Activated naive CD4-positive, alpha-beta T cell treated with anti-CD3 and anti-CD28 coated beads for 36 hours (primary cell): ENCODE measurements around the gene SAP30. TPM values are rescaled to one million over a fixed set of nuclear protein-coding genes. Genes with fewer than 3 reads are reported as not detected.

ENCODE experiments used
- CTCF ChIA-PET: fragments of 350-600 bp; sonication (Branson Sonifier 250); formaldehyde crosslinking; loops from one replicate; lab custom pipeline; 2021; ENCODE audit warnings: antibody characterized with exemption; lab: Charles Lee
- DNase-seq: peaks from one replicate; pipeline ENCODE4 v3.0.0-alpha.2; 2020
- H3K27ac Mint-ChIP-seq: one replicate; pipeline ENCODE4 v1.8.0; 2021; ENCODE audit warnings: mild to moderate bottlenecking, mixed read lengths
- H3K27me3 Mint-ChIP-seq: one replicate; pipeline ENCODE4 v1.8.0; 2021; ENCODE audit warnings: low read depth, mixed read lengths
- H3K36me3 Mint-ChIP-seq: one replicate; pipeline ENCODE4 v1.8.0; 2021; ENCODE audit warnings: low read depth, mixed read lengths
- H3K4me1 Mint-ChIP-seq: one replicate; pipeline ENCODE4 v1.8.0; 2021; ENCODE audit warnings: low read depth, mixed read lengths
- H3K4me3 Mint-ChIP-seq: one replicate; pipeline ENCODE4 v1.8.0; 2021; ENCODE audit warnings: mild to moderate bottlenecking, moderate library complexity, mixed read lengths
- H3K9me3 Mint-ChIP-seq: one replicate; pipeline ENCODE4 v1.8.0; 2021; ENCODE audit warnings: mixed read lengths
- intact Hi-C: fragments of 100-400 bp; cut with micrococcal nuclease; formaldehyde crosslinking; loops from one replicate; pipeline ENCODE4 v1.15.1; 2023
- total RNA-seq, 2 experiments: library from RNA; stranded (reverse); gene quantifications; one replicate each; pipeline ENCODE4 v1.2.3, GENCODE V29; 2021

SAP30 gene
- total RNA-seq, 2 experiments from 2014 or later: 9.2 to 9.7 TPM

- H3K36me3 Mint-ChIP-seq: peaks cover 17% of the 10 kb centered on the region
- peaks cover 8% of the 10 kb centered on the region for H3K4me1 Mint-ChIP-seq
- H3K4me3 Mint-ChIP-seq: no peak overlapping the region
- H3K9me3 Mint-ChIP-seq: no peaks in the 10 kb centered on the region
- no peak overlapping the region for H3K27ac Mint-ChIP-seq
- CTCF ChIA-PET: no interaction called here
- H3K27me3 Mint-ChIP-seq: peaks cover 21% of the 10 kb centered on the region
- intact Hi-C loops: loop anchor here (2.0 to 10.0 kb wide), 2 partner anchors 13 to 877 kb away; no protein-coding TSS in a partner anchor
- DNase-seq: no peak
Measured at GRCh38 chr4:173337463-173337862, 33.3 kb upstream of the SAP30 start.

- Mint-ChIP-seq H3K4me1 (no peaks in the 10 kb centered on the region), H3K27ac (no peak overlapping the region), H3K9me3 (no peaks in the 10 kb centered on the region), H3K27me3 (peaks cover 14% of the 10 kb centered on the region), H3K36me3 (no peaks in the 10 kb centered on the region), H3K4me3 (no peak overlapping the region)
- intact Hi-C loops: no loop called here
- CTCF ChIA-PET: no interaction called here
- DNase-seq: no peak
Measured at GRCh38 chr4:173343832-173344397, 26.8 kb upstream of the SAP30 start.

GRCh38 chr4:173345648-173346047 lies 25.1 kb upstream of the SAP30 start:
- DNase-seq: no peak
- Mint-ChIP-seq H3K27ac (no peak overlapping the region), H3K9me3 (no peaks in the 10 kb centered on the region), H3K4me3 (no peak overlapping the region), H3K4me1 (no peaks in the 10 kb centered on the region), H3K27me3 (peaks cover 16% of the 10 kb centered on the region), H3K36me3 (no peaks in the 10 kb centered on the region)
- CTCF ChIA-PET: interaction anchor here (0.6 to 1.3 kb wide), 2 partner anchors 22 to 106 kb away, joined by 3 to 4 read pairs; no protein-coding TSS in a partner anchor
- intact Hi-C loops: no loop called here

GRCh38 chr4:173346074-173346473 lies 24.7 kb upstream of the SAP30 start:
- CTCF ChIA-PET: interaction anchor here (1.3 kb wide), 1 partner anchor 22 kb away, joined by 4 read pairs; no protein-coding TSS in a partner anchor
- intact Hi-C loops: no loop called here
- Mint-ChIP-seq H3K27ac (no peak overlapping the region), H3K27me3 (peaks cover 13% of the 10 kb centered on the region), H3K4me1 (no peaks in the 10 kb centered on the region), H3K4me3 (no peak overlapping the region), H3K9me3 (no peaks in the 10 kb centered on the region), H3K36me3 (no peaks in the 10 kb centered on the region)
- DNase-seq: no peak

GRCh38 chr4:173347467-173347866 lies 23.3 kb upstream of the SAP30 start:
- H3K9me3 Mint-ChIP-seq: no peaks in the 10 kb centered on the region
- peaks cover 8% of the 10 kb centered on the region for H3K27me3 Mint-ChIP-seq
- DNase-seq: no peak
- no peak overlapping the region for H3K27ac Mint-ChIP-seq
- no peaks in the 10 kb centered on the region for H3K36me3 Mint-ChIP-seq
- no peak overlapping the region for H3K4me3 Mint-ChIP-seq
- CTCF ChIA-PET: interaction anchor here (0.9 kb wide), 1 partner anchor 46 kb away, joined by 4 read pairs; no protein-coding TSS in a partner anchor
- intact Hi-C loops: no loop called here
- H3K4me1 Mint-ChIP-seq: no peaks in the 10 kb centered on the region

GRCh38 chr4:173357939-173358338 lies 12.8 kb upstream of the SAP30 start:
- Mint-ChIP-seq H3K36me3 (no peaks in the 10 kb centered on the region), H3K27ac (no peak overlapping the region), H3K9me3 (no peaks in the 10 kb centered on the region), H3K4me3 (no peak overlapping the region), H3K4me1 (no peaks in the 10 kb centered on the region), H3K27me3 (peaks cover 8% of the 10 kb centered on the region)
- DNase-seq: no peak
- intact Hi-C loops: no loop called here
- CTCF ChIA-PET: no interaction called here

- peaks cover 8% of the 10 kb centered on the region for H3K27me3 Mint-ChIP-seq
- no peak overlapping the region for H3K27ac Mint-ChIP-seq
- CTCF ChIA-PET: interaction anchor here (0.6 to 1.1 kb wide), 4 partner anchors 17 to 27 kb away, joined by 3 read pairs; partner anchors contain the start of gene HMGB2
- no peaks in the 10 kb centered on the region for H3K36me3 Mint-ChIP-seq
- no peaks in the 10 kb centered on the region for H3K9me3 Mint-ChIP-seq
- peaks cover 5% of the 10 kb centered on the region for H3K4me1 Mint-ChIP-seq
- H3K4me3 Mint-ChIP-seq: no peak overlapping the region
- intact Hi-C loops: loop anchor here (1.0 kb wide), 1 partner anchor 72 kb away; no protein-coding TSS in a partner anchor
- DNase-seq: no peak
Measured at GRCh38 chr4:173360587-173361221, 10.1 kb upstream of the SAP30 start.

- H3K27me3 Mint-ChIP-seq: peaks cover 8% of the 10 kb centered on the region
- no peaks in the 10 kb centered on the region for H3K36me3 Mint-ChIP-seq
- no peak for DNase-seq
- no peaks in the 10 kb centered on the region for H3K9me3 Mint-ChIP-seq
- H3K4me3 Mint-ChIP-seq: no peak overlapping the region
- H3K27ac Mint-ChIP-seq: no peak overlapping the region
- intact Hi-C loops: no loop called here
- CTCF ChIA-PET: no interaction called here
- H3K4me1 Mint-ChIP-seq: peaks cover 12% of the 10 kb centered on the region
Measured at GRCh38 chr4:173362666-173363065, 8.1 kb upstream of the SAP30 start.

GRCh38 chr4:173365359-173365996 lies 5.3 kb upstream of the SAP30 start:
- intact Hi-C loops: no loop called here
- H3K4me3 Mint-ChIP-seq: no peak overlapping the region
- CTCF ChIA-PET: interaction anchor here (0.7 to 1.7 kb wide), 2 partner anchors 35 to 46 kb away, joined by 3 to 5 read pairs; no protein-coding TSS in a partner anchor

GRCh38 chr4:173367285-173367684 lies 3.5 kb upstream of the SAP30 start:
- H3K4me1 Mint-ChIP-seq: peaks cover 18% of the 10 kb centered on the region
- DNase-seq: no peak

More at GRCh38 chr4:173365359-173365996, 5.3 kb upstream of the SAP30 start:
- no peak for DNase-seq
- Mint-ChIP-seq H3K27me3 (peaks cover 2% of the 10 kb centered on the region), H3K27ac (no peak overlapping the region), H3K9me3 (no peaks in the 10 kb centered on the region), H3K36me3 (no peaks in the 10 kb centered on the region), H3K4me1 (peaks cover 18% of the 10 kb centered on the region)

GRCh38 chr4:173367946-173368345 lies 2.8 kb upstream of the SAP30 start:
- Mint-ChIP-seq H3K9me3 (no peaks in the 10 kb centered on the region), H3K4me3 (no peak overlapping the region)

More at GRCh38 chr4:173367285-173367684, 3.5 kb upstream of the SAP30 start:
- CTCF ChIA-PET: interaction anchor here (0.8 to 1.2 kb wide), 4 partner anchors 30 to 103 kb away, joined by 3 to 6 read pairs (median 3); no protein-coding TSS in a partner anchor
- Mint-ChIP-seq H3K27ac (no peak overlapping the region), H3K9me3 (no peaks in the 10 kb centered on the region), H3K36me3 (no peaks in the 10 kb centered on the region), H3K27me3 (peaks cover 9% of the 10 kb centered on the region), H3K4me3 (no peak overlapping the region)
- intact Hi-C loops: no loop called here

GRCh38 chr4:173370130-173370476 lies 651 bp upstream of the SAP30 start:
- Mint-ChIP-seq H3K27ac (peak overlapping the region; percentile 99), H3K9me3 (no peaks in the 10 kb centered on the region), H3K4me1 (peaks cover 22% of the 10 kb centered on the region), H3K36me3 (peaks cover 5% of the 10 kb centered on the region), H3K4me3 (peak overlapping the region; percentile 99), H3K27me3 (peaks cover 20% of the 10 kb centered on the region)
- CTCF ChIA-PET: interaction anchor here (1.1 to 4.2 kb wide), 2 partner anchors 36 to 68 kb away, joined by 3 to 22 read pairs; partner anchors contain the start of gene HMGB2
- intact Hi-C loops: loop anchor here (1.0 to 5.0 kb wide), 6 partner anchors 36 to 201 kb away; partner anchors contain the start of gene HMGB2
- DNase-seq: peak; percentile 63

More at GRCh38 chr4:173367946-173368345, 2.8 kb upstream of the SAP30 start:
- Mint-ChIP-seq H3K4me1 (peaks cover 19% of the 10 kb centered on the region), H3K27ac (no peak overlapping the region), H3K36me3 (no peaks in the 10 kb centered on the region), H3K27me3 (peaks cover 14% of the 10 kb centered on the region)
- DNase-seq: no peak
- intact Hi-C loops: no loop called here
- CTCF ChIA-PET: interaction anchor here (0.9 to 1.2 kb wide), 3 partner anchors 22 to 67 kb away, joined by 3 to 6 read pairs (median 4); no protein-coding TSS in a partner anchor
